ENCODE data around the gene LRRC3C.

GRCh38 chr17:39970157-39970692 lies 42.7 kb downstream of the LRRC3C start:
- TF ChIP-seq, protein P1, sequence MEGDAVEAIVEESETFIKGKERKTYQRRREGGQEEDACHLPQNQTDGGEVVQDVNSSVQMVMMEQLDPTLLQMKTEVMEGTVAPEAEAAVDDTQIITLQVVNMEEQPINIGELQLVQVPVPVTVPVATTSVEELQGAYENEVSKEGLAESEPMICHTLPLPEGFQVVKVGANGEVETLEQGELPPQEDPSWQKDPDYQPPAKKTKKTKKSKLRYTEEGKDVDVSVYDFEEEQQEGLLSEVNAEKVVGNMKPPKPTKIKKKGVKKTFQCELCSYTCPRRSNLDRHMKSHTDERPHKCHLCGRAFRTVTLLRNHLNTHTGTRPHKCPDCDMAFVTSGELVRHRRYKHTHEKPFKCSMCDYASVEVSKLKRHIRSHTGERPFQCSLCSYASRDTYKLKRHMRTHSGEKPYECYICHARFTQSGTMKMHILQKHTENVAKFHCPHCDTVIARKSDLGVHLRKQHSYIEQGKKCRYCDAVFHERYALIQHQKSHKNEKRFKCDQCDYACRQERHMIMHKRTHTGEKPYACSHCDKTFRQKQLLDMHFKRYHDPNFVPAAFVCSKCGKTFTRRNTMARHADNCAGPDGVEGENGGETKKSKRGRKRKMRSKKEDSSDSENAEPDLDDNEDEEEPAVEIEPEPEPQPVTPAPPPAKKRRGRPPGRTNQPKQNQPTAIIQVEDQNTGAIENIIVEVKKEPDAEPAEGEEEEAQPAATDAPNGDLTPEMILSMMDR (IDR thresholded peaks at IDR 0.05) = no peak
- TF ChIP-seq POLR2A (IDR thresholded peaks at IDR 0.05) = no peak
